Fibroblast of villous mesenchyme (primary cell): ENCODE results near the gene NFATC1. TPM values are rescaled to one million over a fixed set of nuclear protein-coding genes. Genes with fewer than 3 reads are reported as not detected.
A peak's percentile ranks its signal among the peaks of the same experiment; 100 is the strongest.

Experiments
- DNase-seq: peaks from one replicate; pipeline ENCODE4 v3.0.0-alpha.2; 2010; ENCODE audit warnings: low read depth
- H3K4me3 ChIP-seq: 2 replicates; pipeline ENCODE4 v1.5.1; 2011; ENCODE audit warnings: low read depth, mild to moderate bottlenecking, low read length
- CTCF ChIP-seq: IDR thresholded peaks from 2 replicates; pipeline ENCODE4 v1.5.1; 2012; ENCODE audit warnings: low read depth, mild to moderate bottlenecking, low read length; ENCODE audit not compliant: insufficient read depth
- total RNA-seq: library from RNA; depleted of rRNA; stranded (reverse); fragments of >200 nt; gene quantifications from 2 replicates; pipeline ENCODE4 v1.2.3, GENCODE V29; 2012

The NFATC1 gene
- total RNA-seq, 1 donor = 0.43 TPM

DNA sequence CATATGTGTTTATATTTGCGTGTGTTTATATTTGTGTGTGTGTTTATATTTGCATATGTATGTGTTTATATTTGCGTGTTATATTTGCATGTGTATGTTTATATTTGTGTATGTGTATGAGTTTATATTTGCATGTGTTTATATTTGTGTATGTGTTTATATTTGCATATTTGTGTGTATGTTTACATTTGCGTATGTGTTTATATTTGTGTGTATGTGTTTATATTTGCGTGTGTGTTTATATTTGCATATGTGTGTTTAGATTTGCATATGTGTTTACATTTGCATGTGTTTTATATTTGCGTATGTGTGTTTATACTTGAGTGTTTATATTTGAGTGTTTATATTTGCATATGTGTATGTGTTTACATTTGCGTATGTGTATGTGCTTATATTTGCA, 168.2 kb downstream of the NFATC1 start:
- H3K4me3 ChIP-seq = no peak overlapping the region
- DNase-seq = no peak
- no peak for TF ChIP-seq CTCF

DNA sequence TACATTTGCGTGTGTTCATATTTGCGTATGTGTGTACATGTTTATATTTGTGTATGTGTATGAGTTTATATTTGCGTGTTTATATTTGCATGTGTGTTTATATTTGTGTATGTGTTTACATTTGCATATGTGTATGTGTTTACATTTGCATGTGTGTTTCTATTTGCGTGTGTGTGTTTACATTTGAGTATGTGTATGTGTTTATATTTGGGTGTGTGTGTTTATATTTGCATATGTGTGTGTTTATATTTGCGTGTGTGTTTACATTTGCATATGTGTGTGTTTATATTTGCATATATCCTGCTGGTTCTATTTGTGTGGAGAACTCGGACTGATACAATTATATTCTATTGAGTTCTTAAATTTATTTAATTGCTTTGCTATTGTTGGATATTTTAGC, 168.7 kb downstream of the NFATC1 start:
- DNase-seq = no peak
- H3K4me3 ChIP-seq = no peak overlapping the region
- TF ChIP-seq CTCF = no peak

- DNase-seq = no peak
- no peak for TF ChIP-seq CTCF
- H3K4me3 ChIP-seq = no peak overlapping the region
Observed at GRCh38 chr18:79566771-79567431, 171.2 kb downstream of the NFATC1 start.

DNA sequence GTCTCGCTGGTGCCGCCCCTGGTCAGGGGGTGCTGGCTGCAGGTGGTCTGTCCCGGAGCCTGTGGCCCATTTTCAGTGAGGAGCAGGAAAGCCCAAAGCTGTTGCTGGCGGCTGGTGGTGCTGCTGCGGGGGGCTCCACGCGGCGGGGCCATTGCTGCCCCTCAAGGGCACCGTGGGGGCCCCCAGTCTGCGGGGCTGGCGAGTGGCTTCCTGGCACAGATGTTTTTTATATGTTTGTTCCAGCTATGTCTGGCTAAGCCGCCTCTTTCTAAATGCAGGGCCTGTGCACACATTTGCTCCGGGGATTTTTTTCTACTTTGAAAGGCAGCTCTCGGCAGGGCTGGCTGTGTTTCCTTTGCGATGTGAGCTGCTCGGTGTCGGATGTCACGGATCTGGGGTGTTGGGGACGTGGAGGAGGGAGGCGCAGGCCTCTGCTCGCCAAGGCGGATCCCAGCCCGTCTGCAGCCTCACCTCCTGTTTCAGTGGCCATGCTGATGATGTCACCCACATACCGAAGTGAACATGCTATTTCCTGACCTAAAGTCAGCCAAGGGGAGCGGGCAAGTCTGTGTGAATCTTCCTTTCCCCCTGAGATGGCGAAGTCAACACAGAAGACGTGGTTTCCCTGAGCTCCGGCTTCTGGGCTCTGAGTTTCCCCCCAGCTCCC, 171.9 kb downstream of the NFATC1 start:
- no peak for TF ChIP-seq CTCF
- no peak overlapping the region for H3K4me3 ChIP-seq

GRCh38 chr18:79568543-79569205, 172.9 kb downstream of the NFATC1 start:
- no peak overlapping the region for H3K4me3 ChIP-seq
- DNase-seq = no peak
- TF ChIP-seq CTCF = no peak

More for the DNA sequence above, 171.9 kb downstream of the NFATC1 start:
- DNase-seq = peak; percentile 81

GRCh38 chr18:79569720-79570119, 174.0 kb downstream of the NFATC1 start:
- DNase-seq = no peak
- TF ChIP-seq CTCF = no peak
- no peak overlapping the region for H3K4me3 ChIP-seq
